Activated naive CD4-positive, alpha-beta T cell treated with anti-CD3 and anti-CD28 coated beads, Interleukin-2, amount 50 U/mL, for 72 hours (primary cell): ENCODE data around the gene STIP1. TPM values are rescaled to one million over a fixed set of nuclear protein-coding genes. Genes with fewer than 3 reads are reported as not detected.
"Not testable (repeated sequence)": the region's sequence is repeated elsewhere in the genome, so short reads cannot be mapped to it uniquely, and the experiment has no call there.

Experiments used
- ATAC-seq, 2 donors: fragments of 150-1000 bp; cut with Tn5 transposase; 2 replicates each; pipeline ENCODE4 v1.10.0; 2021; ENCODE audit warnings: mild to moderate bottlenecking in 2 of 2, moderate library complexity in 2 of 2
- DNase-seq, 2 donors: peaks; one replicate each; pipeline ENCODE4 v3.0.0; 2021 to 2022; ENCODE audit warnings: low spot score in 2 of 2
- H3K27ac Mint-ChIP-seq, 2 donors: one replicate each; pipeline ENCODE4 v1.8.0; 2022; ENCODE audit warnings: mild to moderate bottlenecking in 2 of 2, mixed read lengths in 2 of 2
- H3K36me3 Mint-ChIP-seq, 2 donors: one replicate each; pipeline ENCODE4 v1.8.0; 2022; ENCODE audit warnings: mixed read lengths in 2 of 2
- H3K9me3 Mint-ChIP-seq, 2 donors: one replicate each; pipeline ENCODE4 v1.8.0; 2022; ENCODE audit warnings: mixed read lengths in 2 of 2
- total RNA-seq, 2 donors: library from RNA; stranded (reverse); gene quantifications; one replicate each; pipeline ENCODE4 v1.2.3, GENCODE V29; 2022

STIP1 gene
- total RNA-seq, 2 donors from 2014 or later = 328 to 366 TPM

GRCh38 chr11:64152841-64153691 is 32.9 kb upstream of the STIP1 start:
- no peaks in the 10 kb centered on the region for H3K36me3 Mint-ChIP-seq
- H3K27ac Mint-ChIP-seq = no peak overlapping the region
- DNase-seq (peak; percentile 79 to 85), ATAC-seq (peak; percentile 93 to 94)
- H3K9me3 Mint-ChIP-seq = no peaks in the 10 kb centered on the region

GRCh38 chr11:64153812-64154211 is 32.2 kb upstream of the STIP1 start:
- Mint-ChIP-seq H3K27ac (no peak overlapping the region), H3K36me3 (no peaks in the 10 kb centered on the region), H3K9me3 (no peaks in the 10 kb centered on the region)
- no peak for ATAC-seq
- DNase-seq = no peak

GRCh38 chr11:64156235-64157011 is 29.5 kb upstream of the STIP1 start:
- DNase-seq (no peak), ATAC-seq (no peak)
- Mint-ChIP-seq H3K27ac (no peak overlapping the region), H3K9me3 (no peaks in the 10 kb centered on the region), H3K36me3 (no peaks in the 10 kb centered on the region)

- ATAC-seq = no peak
- H3K36me3 Mint-ChIP-seq = no peaks in the 10 kb centered on the region
- no peaks in the 10 kb centered on the region for H3K9me3 Mint-ChIP-seq
- DNase-seq = no peak
- peak overlapping the region in 1 of 2 donors; percentile 44 for H3K27ac Mint-ChIP-seq
Observed at GRCh38 chr11:64157631-64158394, 28.2 kb upstream of the STIP1 start.

GRCh38 chr11:64161037-64161436 is 24.9 kb upstream of the STIP1 start:
- Mint-ChIP-seq H3K36me3 (no peaks in the 10 kb centered on the region), H3K9me3 (no peaks in the 10 kb centered on the region), H3K27ac (no peak overlapping the region)
- no peak for ATAC-seq
- DNase-seq = no peak

- DNase-seq, H3K36me3 Mint-ChIP-seq, ATAC-seq, H3K9me3 Mint-ChIP-seq, H3K27ac Mint-ChIP-seq: not testable (repeated sequence)
Observed at GRCh38 chr11:64162769-64163168, 23.2 kb upstream of the STIP1 start.

GRCh38 chr11:64163951-64164350 is 22.0 kb upstream of the STIP1 start:
- H3K36me3 Mint-ChIP-seq = no peaks in the 10 kb centered on the region
- ATAC-seq = no peak
- no peak overlapping the region for H3K27ac Mint-ChIP-seq
- H3K9me3 Mint-ChIP-seq = no peaks in the 10 kb centered on the region
- DNase-seq = no peak

GRCh38 chr11:64164392-64165312 is 21.3 kb upstream of the STIP1 start:
- ATAC-seq (no peak), DNase-seq (no peak)
- peak overlapping the region; percentile 9 to 58 for H3K27ac Mint-ChIP-seq
- no peaks in the 10 kb centered on the region for H3K36me3 Mint-ChIP-seq
- H3K9me3 Mint-ChIP-seq = no peaks in the 10 kb centered on the region

GRCh38 chr11:64165481-64165841 is 20.5 kb upstream of the STIP1 start:
- H3K27ac Mint-ChIP-seq = peak overlapping the region in 1 of 2 donors; percentile 80
- no peaks in the 10 kb centered on the region for H3K9me3 Mint-ChIP-seq
- ATAC-seq = peak; percentile 2 to 9
- no peaks in the 10 kb centered on the region for H3K36me3 Mint-ChIP-seq
- DNase-seq = no peak

GRCh38 chr11:64165842-64166635 is 19.9 kb upstream of the STIP1 start, which contains the start of gene MACROD1:
TSS of gene MACROD1 (minus strand) at chr11:64166113. CDS start at chr11:64165994, 119 bp downstream.
- DNase-seq = peak; percentile 76 to 82
- Mint-ChIP-seq H3K9me3 (no peaks in the 10 kb centered on the region), H3K36me3 (no peaks in the 10 kb centered on the region), H3K27ac (peak within 1 kb of the TSS; percentile 80 to 90)
- ATAC-seq = peak; percentile 95 to 97

- peaks cover 5 to 7% of the 10 kb centered on the region in 2 donors for H3K9me3 Mint-ChIP-seq
- no peak overlapping the region for H3K27ac Mint-ChIP-seq
- ATAC-seq = no peak
- no peak for DNase-seq
- H3K36me3 Mint-ChIP-seq = peaks cover 0 to 10% of the 10 kb centered on the region in 2 donors
Observed at GRCh38 chr11:64170419-64170818, 15.6 kb upstream of the STIP1 start.

GRCh38 chr11:64173616-64174355 is 12.2 kb upstream of the STIP1 start:
- DNase-seq (no peak), ATAC-seq (no peak)
- peaks cover 5 to 7% of the 10 kb centered on the region in 2 donors for H3K9me3 Mint-ChIP-seq
- peaks cover 0 to 14% of the 10 kb centered on the region in 2 donors for H3K36me3 Mint-ChIP-seq
- H3K27ac Mint-ChIP-seq = no peak overlapping the region

- ATAC-seq = no peak
- peaks cover 5 to 7% of the 10 kb centered on the region in 2 donors for H3K9me3 Mint-ChIP-seq
- no peak for DNase-seq
- H3K36me3 Mint-ChIP-seq = peaks cover 0 to 22% of the 10 kb centered on the region in 2 donors
- no peak overlapping the region for H3K27ac Mint-ChIP-seq
Observed at GRCh38 chr11:64176751-64177150, 9.2 kb upstream of the STIP1 start.

- Mint-ChIP-seq H3K9me3 (peaks cover 5 to 7% of the 10 kb centered on the region in 2 donors), H3K36me3 (peaks cover 0 to 22% of the 10 kb centered on the region in 2 donors), H3K27ac (no peak overlapping the region)
- DNase-seq = no peak
- peak in 1 of 2 donors; percentile 78 for ATAC-seq
Observed at GRCh38 chr11:64178203-64178602, 7.8 kb upstream of the STIP1 start.
